Head of caudate nucleus (tissue), 42 donors: ENCODE measurements around the gene AK9.
"Not testable (repeated sequence)": the region's sequence is repeated elsewhere in the genome, so short reads cannot be mapped to it uniquely, and the experiment has no call there.

Source experiments
- DNase-seq, 42 donors: peaks; one replicate each; pipeline versions ENCODE4 v3.0.0 to v3.0.0-alpha.2; 2020 to 2021; ENCODE audit warnings: mixed read lengths in 7 of 42
- intact Hi-C: fragments of 100-400 bp; cut with DNase I; formaldehyde crosslinking; loops from one replicate; pipeline ENCODE4 v1.15.0; 2022

The AK9 gene

GRCh38 chr6:109702791-109703190 is 11.8 kb upstream of the AK9 start:
- intact Hi-C loops, result loop anchor here (5.0 to 10.0 kb wide), 2 partner anchors 178 to 690 kb away; no protein-coding TSS in a partner anchor
- no peak for DNase-seq

- intact Hi-C loops, result loop anchor here (5.0 to 10.0 kb wide), 2 partner anchors 177 to 691 kb away; no protein-coding TSS in a partner anchor
- no peak for DNase-seq
These were observed 10.8 kb upstream of the AK9 start for GRCh38 chr6:109701774-109702173.

GRCh38 chr6:109701221-109701620 is 10.2 kb upstream of the AK9 start:
- intact Hi-C loops, result loop anchor here (5.0 to 10.0 kb wide), 2 partner anchors 176 to 691 kb away; no protein-coding TSS in a partner anchor
- no peak for DNase-seq

GRCh38 chr6:109696355-109696754 is 5.4 kb upstream of the AK9 start:
- intact Hi-C loops, result no loop called here
- no peak for DNase-seq

- no peak for DNase-seq
- intact Hi-C loops, result no loop called here
These were observed 4.5 kb upstream of the AK9 start for GRCh38 chr6:109695468-109695867.

- DNase-seq, result no peak
- intact Hi-C loops, result no loop called here
These were observed 2.1 kb upstream of the AK9 start for GRCh38 chr6:109693111-109693510.

GRCh38 chr6:109690373-109690736 is 647 bp downstream of the AK9 start:
- DNase-seq, result peak; percentile 29 to 83 (median 69)
- intact Hi-C loops, result no loop called here

- intact Hi-C loops, result no loop called here
- peak in 4 of 42 donors; percentile 30 to 50 (median 50) for DNase-seq
These were observed 3.7 kb downstream of the AK9 start for GRCh38 chr6:109687271-109687761.

GRCh38 chr6:109686566-109687265 is 4.3 kb downstream of the AK9 start:
- peak in 1 of 42 donors; percentile 28 for DNase-seq
- intact Hi-C loops, result no loop called here

GRCh38 chr6:109678661-109679505 is 12.1 kb downstream of the AK9 start:
- DNase-seq, intact Hi-C loops: not testable (repeated sequence)

- DNase-seq, result no peak
- intact Hi-C loops, result no loop called here
These were observed 12.8 kb downstream of the AK9 start for GRCh38 chr6:109678240-109678639.

GRCh38 chr6:109676724-109677123 is 14.3 kb downstream of the AK9 start:
- intact Hi-C loops, result no loop called here
- DNase-seq, result no peak

GRCh38 chr6:109672839-109673238 is 18.2 kb downstream of the AK9 start:
- no peak for DNase-seq
- intact Hi-C loops, result no loop called here

- no peak for DNase-seq
- intact Hi-C loops, result no loop called here
These were observed 18.8 kb downstream of the AK9 start for GRCh38 chr6:109672175-109672574.

GRCh38 chr6:109671733-109672132 is 19.3 kb downstream of the AK9 start:
- intact Hi-C loops, result no loop called here
- DNase-seq, result no peak

- DNase-seq, result no peak
- intact Hi-C loops, result no loop called here
These were observed 21.2 kb downstream of the AK9 start for GRCh38 chr6:109669811-109670210.

GRCh38 chr6:109662192-109662591 is 28.8 kb downstream of the AK9 start:
- intact Hi-C loops, result no loop called here
- no peak for DNase-seq

GRCh38 chr6:109660526-109661320 is 30.3 kb downstream of the AK9 start:
- intact Hi-C loops, result no loop called here
- DNase-seq, result no peak

- intact Hi-C loops, result no loop called here
- DNase-seq, result no peak
These were observed 35.2 kb downstream of the AK9 start for GRCh38 chr6:109655761-109656262.
